Mesenchymal stem cell (in vitro differentiated cells and primary cell): ENCODE results near the gene IL17REL.

Source experiments
- DNase-seq: peaks from one replicate; pipeline ENCODE4 v3.0.0-alpha.2; 2013
- H2AFZ ChIP-seq: one replicate; pipeline ENCODE4 v1.6.1; 2013; ENCODE audit warnings: low read depth, mild to moderate bottlenecking, control low read depth, inconsistent platforms, low read length, moderate library complexity
- H2AK5ac ChIP-seq: 2 replicates; pipeline ENCODE4 v1.6.1; 2013; ENCODE audit warnings: low read length, moderate library complexity, mild to moderate bottlenecking, inconsistent platforms; ENCODE audit not compliant: severe bottlenecking
- H2BK120ac ChIP-seq: one replicate; pipeline ENCODE4 v1.6.1; 2013; ENCODE audit warnings: low read depth, mild to moderate bottlenecking, inconsistent platforms, low read length, moderate library complexity
- H2BK12ac ChIP-seq, 2 experiments: one replicate each; pipeline ENCODE4 v1.6.1; 2013; ENCODE audit warnings: inconsistent platforms in 2 of 2, low read length in 2 of 2, mild to moderate bottlenecking in 2 of 2, moderate library complexity in 2 of 2, control low read depth in 1 of 2
- H2BK15ac ChIP-seq: one replicate; pipeline ENCODE4 v1.6.1; 2013; ENCODE audit warnings: mild to moderate bottlenecking, low read depth, inconsistent platforms; ENCODE audit not compliant: poor library complexity, severe bottlenecking
- H2BK5ac ChIP-seq: 2 replicates; pipeline ENCODE4 v1.6.1; 2013; ENCODE audit warnings: low read depth, mild to moderate bottlenecking, low read length, control low read depth, inconsistent platforms; ENCODE audit not compliant: poor library complexity, severe bottlenecking
- H3K14ac ChIP-seq, 2 experiments: one replicate each; pipeline ENCODE4 v1.6.1; 2013; ENCODE audit warnings: inconsistent platforms in 2 of 2, low read length in 2 of 2, control low read depth in 1 of 2, mild to moderate bottlenecking in 1 of 2, moderate library complexity in 1 of 2
- H3K18ac ChIP-seq, 2 experiments: one replicate each; pipeline ENCODE4 v1.6.1; 2013; ENCODE audit warnings: inconsistent platforms in 2 of 2, low read length in 2 of 2, control low read depth in 1 of 2, low read depth in 1 of 2, mild to moderate bottlenecking in 1 of 2
- H3K23ac ChIP-seq, 2 experiments: one replicate each; pipeline ENCODE4 v1.6.1; 2013; ENCODE audit warnings: inconsistent platforms in 2 of 2, low read length in 2 of 2, mild to moderate bottlenecking in 2 of 2, moderate library complexity in 2 of 2, control low read depth in 1 of 2
- H3K27ac ChIP-seq: 2 replicates; pipeline ENCODE4 v1.5.1; 2013; ENCODE audit warnings: mild to moderate bottlenecking, moderate library complexity, low read length, control low read depth, inconsistent platforms; ENCODE audit not compliant: poor library complexity, severe bottlenecking
- H3K27me3 ChIP-seq, 2 experiments: 2 replicates each; pipeline versions ENCODE4 v1.6.1 to v1.7.0; 2013; ENCODE audit warnings: low read length in 2 of 2, mild to moderate bottlenecking in 2 of 2, moderate library complexity in 2 of 2, control low read depth in 1 of 2, inconsistent platforms in 1 of 2; ENCODE audit not compliant: control insufficient read depth in 1 of 2, insufficient read depth in 1 of 2
- H3K36me3 ChIP-seq, 2 experiments: 2 replicates each; pipeline versions ENCODE4 v1.6.1 to v1.7.0; 2013; ENCODE audit warnings: low read length in 2 of 2, control low read depth in 1 of 2, inconsistent platforms in 1 of 2, low read depth in 1 of 2, mild to moderate bottlenecking in 1 of 2; ENCODE audit not compliant: insufficient read depth in 2 of 2, control insufficient read depth in 1 of 2
- H3K4ac ChIP-seq, 2 experiments: one replicate each; pipeline ENCODE4 v1.6.1; 2013; ENCODE audit warnings: inconsistent platforms in 2 of 2, low read length in 2 of 2, mild to moderate bottlenecking in 2 of 2, moderate library complexity in 2 of 2, control low read depth in 1 of 2, low read depth in 1 of 2
- H3K4me1 ChIP-seq: 2 replicates; pipeline ENCODE4 v1.6.1; 2013; ENCODE audit warnings: low read depth, low read length, control low read depth; ENCODE audit not compliant: control insufficient read depth, insufficient read depth
- H3K4me2 ChIP-seq: 2 replicates; pipeline ENCODE4 v1.6.1; 2013; ENCODE audit warnings: low read length, mild to moderate bottlenecking, inconsistent platforms; ENCODE audit not compliant: poor library complexity, severe bottlenecking
- H3K4me3 ChIP-seq, 2 experiments: 2 replicates each; pipeline versions ENCODE4 v1.5.1 to v1.7.0; 2013; ENCODE audit warnings: low read length in 2 of 2, mild to moderate bottlenecking in 2 of 2, control low read depth in 1 of 2, low read depth in 1 of 2; ENCODE audit not compliant: insufficient read depth in 1 of 2
- H3K79me1 ChIP-seq: replicated peaks from 2 replicates; pipeline ENCODE4 v1.6.1; 2013; ENCODE audit warnings: mild to moderate bottlenecking, control low read depth, low read length, inconsistent platforms; ENCODE audit not compliant: poor library complexity, severe bottlenecking
- H3K9ac ChIP-seq: 2 replicates; pipeline ENCODE4 v1.7.0; 2013; ENCODE audit warnings: mild to moderate bottlenecking, low read length, moderate library complexity
- H3K9me3 ChIP-seq: 2 replicates; pipeline ENCODE4 v1.7.0; 2013; ENCODE audit warnings: mild to moderate bottlenecking, low read length; ENCODE audit not compliant: control insufficient read depth
- H4K8ac ChIP-seq: one replicate; pipeline ENCODE4 v1.6.1; 2013; ENCODE audit warnings: inconsistent platforms, mild to moderate bottlenecking, low read length, moderate library complexity
- H4K91ac ChIP-seq: one replicate; pipeline ENCODE4 v1.6.1; 2013; ENCODE audit warnings: mild to moderate bottlenecking, low read length, inconsistent platforms
- WGBS: methylation state at CpG from one replicate; pipeline ENCODE4 v1.1.7; 2013; ENCODE audit warnings: mixed read lengths; 5-methylcytosine and 5-hydroxymethylcytosine counted together

The IL17REL gene

DNA sequence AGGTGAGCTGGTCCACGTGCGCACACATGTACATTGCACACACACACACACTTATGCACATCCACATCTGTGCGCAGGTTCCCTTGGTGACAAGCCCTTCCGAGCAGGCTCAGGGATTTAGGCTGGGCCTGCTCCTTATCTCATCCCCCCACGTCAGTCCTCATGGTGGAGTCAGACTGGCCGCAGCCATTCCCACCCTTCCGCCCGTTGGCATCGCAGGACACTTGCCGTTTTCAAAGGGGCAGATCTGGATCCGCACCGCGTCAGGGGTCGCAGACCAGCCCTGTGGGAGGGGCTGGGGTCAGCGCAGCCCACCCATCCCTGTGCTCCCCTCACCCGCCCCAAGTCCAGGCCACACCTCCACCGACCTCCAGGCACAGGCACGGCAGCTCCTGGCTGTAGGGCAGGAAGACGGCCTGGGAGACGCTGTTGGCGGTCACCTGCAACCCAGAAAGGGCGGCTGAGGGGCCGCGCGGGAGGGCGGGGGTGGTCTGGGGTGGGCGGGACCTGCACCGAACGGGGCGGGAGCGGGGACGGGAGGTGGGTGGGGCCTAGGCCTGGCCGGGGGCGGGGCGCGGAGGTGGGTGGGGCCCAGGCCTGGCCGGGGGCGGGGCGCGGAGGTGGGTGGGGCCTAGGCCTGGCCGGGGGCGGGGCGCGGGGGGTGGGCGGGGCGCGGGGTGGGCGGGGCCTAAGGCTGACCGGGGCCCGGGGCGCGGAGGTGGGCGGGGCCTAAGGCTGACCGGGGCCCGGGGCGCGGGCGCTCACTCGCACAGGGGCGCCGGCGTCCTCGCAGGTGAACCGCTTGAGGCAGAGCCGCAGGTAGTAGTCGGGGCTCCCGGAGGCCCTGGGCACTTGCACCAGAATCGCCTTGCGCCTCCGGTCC, 13.3 kb downstream of the IL17REL start:
- 22% methylated on average over 33 of the region's 70 CpGs for WGBS
- Histone ChIP-seq H3K9ac (no peak overlapping the region), H3K27ac (no peak overlapping the region), H3K14ac (peak overlapping the region in 1 of 2 experiments; percentile 87), H3K4ac (no peak overlapping the region), H2AK5ac (no peak overlapping the region), H3K18ac (peak overlapping the region; percentile 16 to 84), H3K4me2 (no peak overlapping the region), H2BK12ac (no peak overlapping the region), H3K23ac (no peak overlapping the region), H3K36me3 (no peaks in the 10 kb centered on the region), H3K4me1 (peaks cover 13% of the 10 kb centered on the region), H4K91ac (no peak overlapping the region), H2AFZ (peak overlapping the region; percentile 66), H2BK15ac (no peak overlapping the region), H4K8ac (no peak overlapping the region), H3K9me3 (no peaks in the 10 kb centered on the region), H2BK5ac (no peak overlapping the region), H3K79me1 (no peaks in the 10 kb centered on the region), H3K27me3 (peaks cover 13 to 45% of the 10 kb centered on the region in 2 experiments), H3K4me3 (no peak overlapping the region), H2BK120ac (no peak overlapping the region)
- DNase-seq: peak; percentile 10

DNA sequence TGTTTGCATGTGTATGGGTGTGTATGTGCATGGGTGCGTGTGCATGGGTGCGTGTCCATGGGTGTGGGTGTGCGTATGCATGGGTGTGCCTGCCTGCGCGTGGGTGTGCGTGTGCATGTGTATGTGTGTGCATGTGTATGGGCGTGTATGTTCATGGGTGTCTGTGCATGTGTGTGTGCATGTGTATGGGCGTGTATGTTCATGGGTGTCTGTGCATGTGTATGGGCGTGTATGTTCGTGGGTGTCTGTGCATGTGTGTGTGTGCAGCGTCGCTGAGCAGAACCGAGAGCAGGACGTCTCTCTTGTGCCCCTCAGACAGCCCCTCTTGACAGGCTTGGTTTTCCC, 13.9 kb downstream of the IL17REL start:
- peak overlapping the region in 1 of 2 experiments; percentile 84 for H3K18ac ChIP-seq
- peak overlapping the region; percentile 35 for H4K91ac ChIP-seq
- H3K79me1 ChIP-seq: no peaks in the 10 kb centered on the region
- peaks cover 13% of the 10 kb centered on the region for H3K4me1 ChIP-seq
- peaks cover 13 to 38% of the 10 kb centered on the region in 2 experiments for H3K27me3 ChIP-seq
- no peak overlapping the region for H2BK15ac ChIP-seq
- H2BK120ac ChIP-seq: no peak overlapping the region
- H2AFZ ChIP-seq: no peak overlapping the region
- no peak overlapping the region for H2BK12ac ChIP-seq
- H3K9me3 ChIP-seq: no peaks in the 10 kb centered on the region
- H3K4me2 ChIP-seq: no peak overlapping the region
- H3K23ac ChIP-seq: no peak overlapping the region
- no peak overlapping the region for H3K4ac ChIP-seq
- 95% methylated on average over 14 of the region's 14 CpGs for WGBS
- H2AK5ac ChIP-seq: no peak overlapping the region
- H3K36me3 ChIP-seq: no peaks in the 10 kb centered on the region
- no peak overlapping the region for H2BK5ac ChIP-seq
- no peak overlapping the region for H3K27ac ChIP-seq
- H3K4me3 ChIP-seq: no peak overlapping the region
- DNase-seq: no peak
- H3K9ac ChIP-seq: no peak overlapping the region
- peak overlapping the region in 1 of 2 experiments; percentile 71 for H3K14ac ChIP-seq
- no peak overlapping the region for H4K8ac ChIP-seq

DNA sequence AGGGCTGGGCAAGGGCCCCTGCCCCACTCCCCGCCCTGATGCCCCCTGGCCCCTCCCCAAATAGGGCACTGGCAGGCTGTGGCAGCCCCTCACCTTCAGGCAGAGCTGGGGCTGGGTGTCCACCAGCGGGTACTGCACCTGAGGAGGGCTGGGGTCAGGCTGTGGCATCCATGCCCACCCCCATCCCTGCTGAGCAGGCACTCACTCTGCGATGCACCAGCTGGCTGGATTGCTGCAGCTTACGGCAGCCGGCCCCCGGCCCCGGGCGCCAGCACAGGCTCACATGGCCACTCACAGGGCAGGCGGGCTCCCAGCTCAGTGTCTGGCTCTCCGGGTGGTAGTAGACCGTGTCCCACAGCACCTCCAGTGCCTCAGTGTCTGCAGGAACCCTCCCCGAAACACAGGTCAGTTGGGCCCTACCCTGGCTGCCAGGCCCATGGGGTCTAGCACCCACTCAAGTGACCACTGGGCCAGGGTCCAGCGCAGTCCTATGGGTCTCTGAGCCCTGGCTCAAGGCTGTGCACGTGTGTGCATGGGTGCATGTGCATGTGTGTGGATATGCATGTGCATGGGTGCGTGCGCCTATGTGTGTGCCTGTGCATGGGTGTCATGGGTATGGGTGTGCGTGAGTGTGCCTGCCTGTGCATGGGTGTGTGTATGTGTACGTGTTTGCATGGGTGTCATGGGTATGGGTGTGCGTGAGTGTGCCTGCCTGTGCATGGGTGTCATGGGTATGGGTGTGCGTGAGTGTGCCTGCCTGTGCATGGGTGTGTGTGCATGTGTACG, 14.4 kb downstream of the IL17REL start:
- Histone ChIP-seq H3K4me3 (peak overlapping the region in 1 of 2 experiments; percentile 34), H3K36me3 (no peaks in the 10 kb centered on the region), H3K79me1 (no peaks in the 10 kb centered on the region), H2AK5ac (no peak overlapping the region), H2BK120ac (no peak overlapping the region), H2BK12ac (no peak overlapping the region), H3K4ac (no peak overlapping the region), H3K14ac (peak overlapping the region in 1 of 2 experiments; percentile 71), H3K9ac (no peak overlapping the region), H2BK5ac (no peak overlapping the region), H2BK15ac (no peak overlapping the region), H3K27me3 (peaks cover 13 to 41% of the 10 kb centered on the region in 2 experiments), H3K23ac (no peak overlapping the region), H4K8ac (no peak overlapping the region), H3K18ac (no peak overlapping the region), H3K9me3 (no peaks in the 10 kb centered on the region), H2AFZ (no peak overlapping the region), H3K4me1 (peaks cover 15% of the 10 kb centered on the region), H4K91ac (peak overlapping the region; percentile 35), H3K27ac (no peak overlapping the region), H3K4me2 (no peak overlapping the region)
- no peak for DNase-seq
- WGBS: 88% methylated on average over 20 of the region's 21 CpGs

DNA sequence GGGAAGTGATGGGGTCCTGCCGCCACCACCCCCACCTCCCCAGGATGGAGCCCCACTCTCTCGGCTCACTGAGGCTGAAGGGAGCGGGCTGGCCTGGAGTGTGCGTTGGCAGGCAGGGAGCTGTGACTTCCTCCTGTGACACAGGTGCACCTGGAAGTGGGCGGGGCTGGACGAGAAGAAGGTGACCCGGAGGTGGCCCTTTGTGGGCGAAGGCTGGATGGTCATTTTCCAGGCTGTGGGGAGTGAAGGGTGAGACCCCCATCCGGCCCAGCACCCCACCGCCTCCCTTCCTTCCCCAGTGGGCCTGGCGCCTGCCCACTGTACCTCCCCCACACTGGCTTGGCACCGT, 15.3 kb downstream of the IL17REL start:
- no peak overlapping the region for H3K23ac ChIP-seq
- no peak overlapping the region for H3K4me3 ChIP-seq
- H2BK12ac ChIP-seq: no peak overlapping the region
- peaks cover 13 to 35% of the 10 kb centered on the region in 2 experiments for H3K27me3 ChIP-seq
- H3K18ac ChIP-seq: no peak overlapping the region
- WGBS: 89% methylated on average over 7 of the region's 12 CpGs
- no peak overlapping the region for H2BK5ac ChIP-seq
- no peaks in the 10 kb centered on the region for H3K79me1 ChIP-seq
- no peak overlapping the region for H3K4me2 ChIP-seq
- H3K4ac ChIP-seq: no peak overlapping the region
- no peak overlapping the region for H2BK15ac ChIP-seq
- H3K9ac ChIP-seq: no peak overlapping the region
- H3K9me3 ChIP-seq: peaks cover under 1% of the 10 kb centered on the region
- H2BK120ac ChIP-seq: no peak overlapping the region
- no peak overlapping the region for H4K8ac ChIP-seq
- H2AK5ac ChIP-seq: no peak overlapping the region
- DNase-seq: no peak
- no peaks in the 10 kb centered on the region for H3K36me3 ChIP-seq
- no peak overlapping the region for H2AFZ ChIP-seq
- no peak overlapping the region for H3K14ac ChIP-seq
- no peak overlapping the region for H3K27ac ChIP-seq
- H4K91ac ChIP-seq: no peak overlapping the region
- peaks cover 15% of the 10 kb centered on the region for H3K4me1 ChIP-seq
